Measurements from ENCODE around the gene MCOLN2.

The MCOLN2 gene

DNA sequence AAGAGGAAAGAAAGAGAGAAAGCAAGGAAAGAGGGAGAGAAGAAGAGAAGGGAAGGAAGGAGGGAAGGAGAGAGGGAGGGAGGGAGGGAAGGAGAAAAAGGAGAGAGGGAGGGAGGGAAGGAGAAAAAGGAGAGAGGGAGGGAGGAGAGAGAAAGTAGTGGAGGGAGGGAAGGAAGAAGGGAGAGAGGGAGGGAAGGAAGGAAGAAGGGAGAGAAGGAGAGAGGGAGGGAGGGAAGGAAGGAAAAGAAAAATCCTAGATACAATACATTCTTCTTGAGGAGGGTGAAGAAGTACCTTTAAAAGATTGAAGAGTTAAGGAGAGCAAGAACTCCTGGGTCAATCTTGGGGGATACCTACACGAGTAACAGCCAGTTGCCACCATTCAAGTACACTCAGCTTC, 29.2 kb downstream of the MCOLN2 start:
- H3K36me3 ChIP-seq (ENCODE audit: control insufficient read depth, insufficient read depth, low read length), result no peaks in the 10 kb centered on the region
- no peaks in the 10 kb centered on the region for H3K9me3 ChIP-seq (ENCODE audit: control insufficient read depth, low read length)
- WGBS, 2 experiments, result 63 to 89% methylated on average over 1 of the region's 1 CpG
- H3K4me1 ChIP-seq (ENCODE audit: control insufficient read depth, insufficient read depth, low read length), result no peaks in the 10 kb centered on the region
- no peaks in the 10 kb centered on the region for H3K27me3 ChIP-seq (ENCODE audit: control insufficient read depth, insufficient read depth, low read length, poor library complexity, severe bottlenecking)
- no peak overlapping the region for H3K4me3 ChIP-seq (ENCODE audit: insufficient read depth, low read depth, low read length)
- H3K27ac ChIP-seq (ENCODE audit: insufficient read depth, low read depth, low read length, poor library complexity, severe bottlenecking), result no peak overlapping the region

- H3K9me3 ChIP-seq (ENCODE audit: control insufficient read depth, low read length), result no peaks in the 10 kb centered on the region
These were observed 33.9 kb downstream of the MCOLN2 start for GRCh38 chr1:84963021-84963420.

DNA sequence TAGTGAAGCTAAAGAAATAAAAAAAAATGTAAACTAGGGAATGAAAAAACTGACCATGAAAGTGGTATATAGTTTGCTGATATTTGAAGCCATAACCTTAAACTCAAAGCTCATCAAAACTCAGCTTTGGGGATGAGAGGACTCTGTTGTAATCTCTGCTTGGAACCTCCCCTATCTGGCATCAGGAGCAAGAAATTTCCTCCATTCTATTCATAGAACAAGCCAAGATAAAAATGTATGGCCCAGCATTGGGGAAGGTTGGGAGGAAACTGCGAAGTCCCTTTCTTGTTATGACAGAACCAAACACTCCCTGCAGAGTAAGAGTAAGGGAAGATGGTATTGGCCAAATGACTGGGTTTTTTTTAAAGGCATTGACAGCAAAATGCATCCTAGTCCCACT, 35.6 kb downstream of the MCOLN2 start:
- Histone ChIP-seq H3K4me1 (ENCODE audit: control insufficient read depth, insufficient read depth, low read length) (no peaks in the 10 kb centered on the region), H3K4me3 (ENCODE audit: insufficient read depth, low read depth, low read length) (no peak overlapping the region), H3K9me3 (ENCODE audit: control insufficient read depth, low read length) (no peaks in the 10 kb centered on the region), H3K27me3 (ENCODE audit: control insufficient read depth, insufficient read depth, low read length, poor library complexity, severe bottlenecking) (no peaks in the 10 kb centered on the region), H3K36me3 (ENCODE audit: control insufficient read depth, insufficient read depth, low read length) (no peaks in the 10 kb centered on the region), H3K27ac (ENCODE audit: insufficient read depth, low read depth, low read length, poor library complexity, severe bottlenecking) (no peak overlapping the region)
- WGBS, 2 experiments, result 100% methylated on average over 1 of the region's 1 CpG

More at GRCh38 chr1:84963021-84963420, 33.9 kb downstream of the MCOLN2 start:
- Histone ChIP-seq H3K4me3 (ENCODE audit: insufficient read depth, low read depth, low read length) (no peak overlapping the region), H3K4me1 (ENCODE audit: control insufficient read depth, insufficient read depth, low read length) (no peaks in the 10 kb centered on the region), H3K27me3 (ENCODE audit: control insufficient read depth, insufficient read depth, low read length, poor library complexity, severe bottlenecking) (no peaks in the 10 kb centered on the region), H3K36me3 (ENCODE audit: control insufficient read depth, insufficient read depth, low read length) (no peaks in the 10 kb centered on the region), H3K27ac (ENCODE audit: insufficient read depth, low read depth, low read length, poor library complexity, severe bottlenecking) (no peak overlapping the region)

DNA sequence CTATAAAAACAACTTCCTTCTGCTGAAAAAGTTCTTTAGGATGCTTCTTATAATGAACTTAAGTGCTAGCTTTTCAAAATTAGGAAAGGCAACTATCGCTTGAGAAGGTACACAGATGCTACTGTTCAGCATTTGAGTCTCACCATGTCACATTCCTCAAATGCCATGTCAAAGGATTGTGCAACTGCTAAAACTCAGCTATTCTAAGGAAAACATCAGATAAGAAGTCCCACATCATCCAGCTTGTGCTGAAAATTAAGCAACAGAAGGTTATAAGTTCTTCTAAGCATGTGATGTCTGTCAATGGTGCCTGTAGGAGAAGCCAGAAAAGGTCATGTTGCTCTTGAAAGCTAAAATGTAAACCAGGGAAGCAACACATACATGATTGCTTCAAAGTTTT, 36.5 kb downstream of the MCOLN2 start:
- WGBS, 2 experiments, result 91 to 100% methylated on average over 1 of the region's 1 CpG
- H3K27ac ChIP-seq (ENCODE audit: insufficient read depth, low read depth, low read length, poor library complexity, severe bottlenecking), result no peak overlapping the region
- no peaks in the 10 kb centered on the region for H3K27me3 ChIP-seq (ENCODE audit: control insufficient read depth, insufficient read depth, low read length, poor library complexity, severe bottlenecking)

DNA sequence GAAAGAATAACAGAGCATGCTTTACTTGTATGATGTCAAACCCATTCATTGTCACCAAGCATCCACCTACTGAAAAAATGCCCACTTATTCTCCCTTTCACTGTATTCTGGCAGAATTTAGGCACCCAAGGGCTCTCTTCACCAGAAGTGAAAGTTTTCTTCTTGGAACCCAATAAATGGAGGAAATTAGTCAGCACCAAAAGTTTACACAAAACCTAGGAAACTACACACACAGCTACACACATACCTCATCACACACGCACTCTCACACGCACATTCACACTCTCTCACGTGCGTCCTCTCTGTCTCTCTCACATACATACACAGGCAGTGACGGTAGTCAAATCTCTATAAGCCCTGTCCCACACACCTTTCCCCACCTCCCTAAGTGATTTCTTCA, 37.6 kb downstream of the MCOLN2 start:
- no peaks in the 10 kb centered on the region for H3K27me3 ChIP-seq (ENCODE audit: control insufficient read depth, insufficient read depth, low read length, poor library complexity, severe bottlenecking)
- H3K4me3 ChIP-seq (ENCODE audit: insufficient read depth, low read depth, low read length), result no peak overlapping the region
- no peaks in the 10 kb centered on the region for H3K9me3 ChIP-seq (ENCODE audit: control insufficient read depth, low read length)
- WGBS, 2 experiments, result 91 to 95% methylated on average over 5 of the region's 5 CpGs
- no peaks in the 10 kb centered on the region for H3K4me1 ChIP-seq (ENCODE audit: control insufficient read depth, insufficient read depth, low read length)
- no peaks in the 10 kb centered on the region for H3K36me3 ChIP-seq (ENCODE audit: control insufficient read depth, insufficient read depth, low read length)
- H3K27ac ChIP-seq (ENCODE audit: insufficient read depth, low read depth, low read length, poor library complexity, severe bottlenecking), result no peak overlapping the region

More for the DNA sequence above, 36.5 kb downstream of the MCOLN2 start:
- H3K36me3 ChIP-seq (ENCODE audit: control insufficient read depth, insufficient read depth, low read length), result no peaks in the 10 kb centered on the region
- no peaks in the 10 kb centered on the region for H3K4me1 ChIP-seq (ENCODE audit: control insufficient read depth, insufficient read depth, low read length)
- H3K9me3 ChIP-seq (ENCODE audit: control insufficient read depth, low read length), result no peaks in the 10 kb centered on the region
- no peak overlapping the region for H3K4me3 ChIP-seq (ENCODE audit: insufficient read depth, low read depth, low read length)

DNA sequence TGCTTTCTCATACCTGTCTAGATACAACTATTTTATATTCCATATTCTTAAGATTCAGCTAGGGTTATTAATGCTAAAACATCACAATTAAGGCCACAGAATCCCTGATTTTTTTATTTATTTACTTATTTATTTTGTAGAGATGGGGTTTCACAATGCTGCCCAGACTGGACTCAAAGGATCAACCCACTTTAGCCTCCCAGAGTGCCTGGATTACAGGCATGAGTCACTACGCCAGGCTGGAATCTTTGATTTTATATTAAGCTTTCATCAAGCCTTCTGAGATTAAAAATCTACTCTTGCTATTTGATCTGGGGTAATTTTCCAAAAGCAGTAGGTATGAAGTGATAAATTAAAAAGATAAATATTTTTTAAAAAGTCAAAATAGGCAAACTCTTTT, 38.9 kb downstream of the MCOLN2 start:
- 93 to 100% methylated on average over 1 of the region's 1 CpG for WGBS, 2 experiments
- Histone ChIP-seq H3K36me3 (ENCODE audit: control insufficient read depth, insufficient read depth, low read length) (no peaks in the 10 kb centered on the region), H3K27ac (ENCODE audit: insufficient read depth, low read depth, low read length, poor library complexity, severe bottlenecking) (no peak overlapping the region), H3K4me3 (ENCODE audit: insufficient read depth, low read depth, low read length) (no peak overlapping the region), H3K4me1 (ENCODE audit: control insufficient read depth, insufficient read depth, low read length) (no peaks in the 10 kb centered on the region), H3K9me3 (ENCODE audit: control insufficient read depth, low read length) (no peaks in the 10 kb centered on the region), H3K27me3 (ENCODE audit: control insufficient read depth, insufficient read depth, low read length, poor library complexity, severe bottlenecking) (no peaks in the 10 kb centered on the region)

DNA sequence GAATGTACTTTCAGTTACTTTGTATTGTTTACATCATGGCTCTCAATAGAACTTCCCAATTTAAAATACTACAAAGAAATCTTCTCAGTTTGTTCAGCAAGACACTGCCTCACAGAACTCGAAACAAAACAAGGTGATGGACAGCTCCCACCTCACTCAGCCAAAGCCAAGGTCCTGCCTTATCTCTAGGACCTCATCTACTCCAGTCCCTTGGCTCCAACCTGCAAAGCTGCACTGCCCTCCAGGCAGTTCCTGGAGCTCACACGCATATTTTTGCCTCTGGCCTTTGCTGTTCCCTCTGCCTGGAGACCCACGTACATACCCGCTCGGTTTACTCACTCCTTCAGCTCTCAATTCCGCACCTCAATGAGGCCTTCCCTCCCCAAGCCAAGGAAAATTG, 40.3 kb downstream of the MCOLN2 start:
- 87 to 88% methylated on average over 6 of the region's 6 CpGs for WGBS, 2 experiments
- Histone ChIP-seq H3K4me1 (ENCODE audit: control insufficient read depth, insufficient read depth, low read length) (no peaks in the 10 kb centered on the region), H3K9me3 (ENCODE audit: control insufficient read depth, low read length) (no peaks in the 10 kb centered on the region), H3K4me3 (ENCODE audit: insufficient read depth, low read depth, low read length) (no peak overlapping the region), H3K27ac (ENCODE audit: insufficient read depth, low read depth, low read length, poor library complexity, severe bottlenecking) (no peak overlapping the region), H3K27me3 (ENCODE audit: control insufficient read depth, insufficient read depth, low read length, poor library complexity, severe bottlenecking) (no peaks in the 10 kb centered on the region), H3K36me3 (ENCODE audit: control insufficient read depth, insufficient read depth, low read length) (no peaks in the 10 kb centered on the region)

DNA sequence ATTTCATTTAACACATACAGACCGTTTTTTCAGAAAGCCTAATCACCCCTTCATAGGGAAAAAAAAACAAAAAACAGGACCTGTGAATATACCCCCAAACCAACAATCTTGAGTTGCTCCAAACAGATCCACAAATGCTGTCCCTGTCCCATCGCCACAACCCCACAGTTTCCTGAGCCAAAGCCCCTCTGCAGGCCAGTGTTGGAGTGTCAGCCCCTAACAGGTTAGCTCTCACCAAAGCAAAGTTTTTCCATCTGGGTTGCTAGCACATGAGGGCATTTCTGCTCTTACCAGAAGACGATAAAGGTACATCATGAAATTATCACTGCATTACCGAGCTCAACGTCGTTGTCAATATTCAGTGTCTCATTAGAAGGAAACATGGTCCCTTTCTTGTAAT, 40.8 kb downstream of the MCOLN2 start:
- no peaks in the 10 kb centered on the region for H3K9me3 ChIP-seq (ENCODE audit: control insufficient read depth, low read length)
- no peaks in the 10 kb centered on the region for H3K27me3 ChIP-seq (ENCODE audit: control insufficient read depth, insufficient read depth, low read length, poor library complexity, severe bottlenecking)
- no peak overlapping the region for H3K27ac ChIP-seq (ENCODE audit: insufficient read depth, low read depth, low read length, poor library complexity, severe bottlenecking)
- H3K36me3 ChIP-seq (ENCODE audit: control insufficient read depth, insufficient read depth, low read length), result no peaks in the 10 kb centered on the region
- no peak overlapping the region for H3K4me3 ChIP-seq (ENCODE audit: insufficient read depth, low read depth, low read length)
- H3K4me1 ChIP-seq (ENCODE audit: control insufficient read depth, insufficient read depth, low read length), result no peaks in the 10 kb centered on the region
- WGBS, 2 experiments, result 93 to 94% methylated on average over 6 of the region's 6 CpGs

- no peak overlapping the region for H3K4me3 ChIP-seq (ENCODE audit: insufficient read depth, low read depth, low read length)
- no peaks in the 10 kb centered on the region for H3K36me3 ChIP-seq (ENCODE audit: control insufficient read depth, insufficient read depth, low read length)
- no peaks in the 10 kb centered on the region for H3K27me3 ChIP-seq (ENCODE audit: control insufficient read depth, insufficient read depth, low read length, poor library complexity, severe bottlenecking)
- no peak overlapping the region for H3K27ac ChIP-seq (ENCODE audit: insufficient read depth, low read depth, low read length, poor library complexity, severe bottlenecking)
- H3K9me3 ChIP-seq (ENCODE audit: control insufficient read depth, low read length), result no peaks in the 10 kb centered on the region
- no peaks in the 10 kb centered on the region for H3K4me1 ChIP-seq (ENCODE audit: control insufficient read depth, insufficient read depth, low read length)
These were observed 47.2 kb downstream of the MCOLN2 start for GRCh38 chr1:84949664-84950063.

DNA sequence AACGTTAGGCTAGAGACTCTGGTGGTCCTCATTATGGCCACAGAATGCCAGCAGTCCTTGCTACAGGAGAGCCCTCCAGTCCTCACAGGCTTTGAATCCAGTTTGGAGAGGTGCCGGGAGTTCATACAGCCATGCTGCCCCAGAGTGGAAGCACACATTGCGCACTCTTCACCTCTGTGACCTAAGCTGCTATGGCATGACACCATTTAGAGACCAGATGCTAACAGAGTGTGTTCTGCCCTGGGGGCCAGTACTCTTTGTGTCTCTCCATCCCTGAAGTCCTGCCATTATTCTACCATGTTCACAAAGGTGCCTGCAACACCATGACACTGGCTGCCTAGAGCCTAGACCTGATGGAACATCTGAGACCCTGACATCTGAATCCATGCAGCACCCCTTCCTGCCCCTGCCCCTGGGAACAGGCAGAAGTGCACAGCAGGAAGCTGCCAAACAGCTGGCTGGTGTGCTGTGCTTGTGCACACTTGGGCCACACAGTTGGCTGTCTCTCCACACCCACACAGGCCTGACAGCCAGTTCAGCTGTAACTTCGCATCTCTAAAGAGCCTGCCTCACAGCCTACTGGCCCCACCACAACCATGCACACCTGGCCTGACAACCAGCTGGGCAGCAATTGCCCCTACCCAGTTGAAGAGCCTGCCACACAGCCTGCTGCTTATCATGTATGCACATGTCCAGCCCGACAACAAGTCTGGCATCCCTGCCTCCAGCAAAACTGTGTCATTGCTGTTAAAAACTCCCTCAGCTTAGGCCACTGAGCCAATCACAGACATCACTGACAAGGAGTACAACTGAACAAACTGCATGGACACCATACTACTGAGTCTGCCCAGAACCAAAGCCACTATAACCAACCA, 49.1 kb downstream of the MCOLN2 start:
- Histone ChIP-seq H3K27ac (ENCODE audit: insufficient read depth, low read depth, low read length, poor library complexity, severe bottlenecking) (no peak overlapping the region), H3K36me3 (ENCODE audit: control insufficient read depth, insufficient read depth, low read length) (no peaks in the 10 kb centered on the region), H3K4me3 (ENCODE audit: insufficient read depth, low read depth, low read length) (no peak overlapping the region), H3K9me3 (ENCODE audit: control insufficient read depth, low read length) (no peaks in the 10 kb centered on the region), H3K27me3 (ENCODE audit: control insufficient read depth, insufficient read depth, low read length, poor library complexity, severe bottlenecking) (no peaks in the 10 kb centered on the region), H3K4me1 (ENCODE audit: control insufficient read depth, insufficient read depth, low read length) (no peaks in the 10 kb centered on the region)
- 82 to 85% methylated on average over 5 of the region's 5 CpGs for WGBS, 2 experiments

Data from ectodermal cell (in vitro differentiated cells).